ENCODE results near the gene UTP14C. TPM values are rescaled to one million over a fixed set of nuclear protein-coding genes. Genes with fewer than 3 reads are reported as not detected.
"Not testable (repeated sequence)": the region's sequence is repeated elsewhere in the genome, so short reads cannot be mapped to it uniquely, and the experiment has no call there.

The UTP14C gene, protein sequence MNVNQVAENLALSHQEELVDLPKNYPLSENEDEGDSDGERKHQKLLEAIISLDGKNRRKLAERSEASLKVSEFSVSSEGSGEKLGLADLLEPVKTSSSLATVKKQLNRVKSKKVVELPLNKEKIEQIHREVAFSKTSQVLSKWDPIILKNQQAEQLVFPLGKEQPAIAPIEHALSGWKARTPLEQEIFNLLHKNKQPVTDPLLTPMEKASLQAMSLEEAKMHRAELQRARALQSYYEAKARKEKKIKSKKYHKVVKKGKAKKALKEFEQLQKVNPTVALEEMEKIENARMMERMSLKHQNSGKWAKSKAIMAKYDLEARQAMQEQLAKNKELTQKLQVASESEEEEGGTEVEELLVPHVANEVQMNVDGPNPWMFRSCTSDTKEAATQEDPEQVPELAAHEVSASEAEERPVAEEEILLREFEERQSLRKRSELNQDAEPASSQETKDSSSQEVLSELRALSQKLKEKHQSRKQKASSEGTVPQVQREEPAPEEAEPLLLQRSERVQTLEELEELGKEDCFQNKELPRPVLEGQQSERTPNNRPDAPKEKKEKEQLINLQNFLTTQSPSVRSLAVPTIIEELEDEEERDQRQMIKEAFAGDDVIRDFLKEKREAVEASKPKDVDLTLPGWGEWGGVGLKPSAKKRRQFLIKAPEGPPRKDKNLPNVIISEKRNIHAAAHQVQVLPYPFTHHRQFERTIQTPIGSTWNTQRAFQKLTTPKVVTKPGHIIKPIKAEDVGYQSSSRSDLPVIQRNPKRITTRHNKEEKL
- 10 to 100 TPM in 1 of 2 experiments, 1 to 10 TPM in 1; 8.5 to 10.5 TPM for total RNA-seq

DNA sequence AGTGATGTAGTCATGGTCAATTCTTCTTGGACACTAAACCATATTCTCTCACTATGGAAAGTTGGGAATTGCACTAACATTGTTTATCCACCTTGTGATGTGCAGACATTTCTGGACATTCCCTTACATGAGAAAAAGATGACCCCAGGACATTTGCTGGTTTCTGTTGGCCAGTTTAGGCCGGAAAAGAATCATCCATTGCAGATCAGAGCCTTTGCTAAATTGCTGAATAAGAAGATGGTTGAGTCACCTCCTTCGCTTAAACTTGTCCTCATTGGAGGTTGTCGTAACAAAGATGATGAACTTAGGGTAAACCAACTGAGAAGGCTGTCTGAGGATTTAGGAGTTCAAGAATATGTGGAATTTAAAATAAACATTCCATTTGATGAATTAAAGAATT lies at the start of gene UTP14C:
TSS of gene UTP14C (plus strand) at position 211 of the 400 bp plus-strand sequence. CDS start 4,114 bp downstream, outside the sequence.
- DNase-seq: no peak
- Mint-ChIP-seq H3K27ac (no peak within 1 kb of the TSS), H3K4me1 (ENCODE audit: low read depth) (no peaks in the 10 kb centered on the region), H3K4me3 (no peak within 1 kb of the TSS), H3K36me3 (ENCODE audit: low read depth) (peaks cover 75% of the 10 kb centered on the region), H3K9me3 (ENCODE audit: insufficient read depth) (no peaks in the 10 kb centered on the region), H3K27me3 (ENCODE audit: low read depth) (no peaks in the 10 kb centered on the region)
- CTCF ChIA-PET: no interaction called here
- no peak for ATAC-seq
- POLR2A ChIA-PET: no interaction called here

DNA sequence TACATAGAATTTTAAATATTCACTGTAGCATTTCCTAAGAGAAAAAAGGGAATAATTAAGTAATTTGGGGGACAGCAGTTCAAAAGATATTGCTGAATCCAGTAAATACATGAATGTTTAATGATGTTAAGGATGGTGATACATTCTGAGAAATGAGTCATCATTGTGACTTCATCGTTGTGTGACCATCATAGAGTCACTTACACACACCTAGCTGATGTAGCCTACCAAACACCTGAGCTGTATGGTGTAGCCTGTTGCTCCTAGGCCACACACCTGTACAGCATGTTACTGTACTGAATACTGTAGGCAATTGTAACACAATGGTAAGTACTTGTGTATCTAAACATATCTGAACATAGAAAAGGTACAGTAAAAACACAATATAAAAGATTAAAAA lies 48.1 kb upstream of the UTP14C start:
- no peaks in the 10 kb centered on the region for H3K9me3 Mint-ChIP-seq (ENCODE audit: insufficient read depth)

DNA sequence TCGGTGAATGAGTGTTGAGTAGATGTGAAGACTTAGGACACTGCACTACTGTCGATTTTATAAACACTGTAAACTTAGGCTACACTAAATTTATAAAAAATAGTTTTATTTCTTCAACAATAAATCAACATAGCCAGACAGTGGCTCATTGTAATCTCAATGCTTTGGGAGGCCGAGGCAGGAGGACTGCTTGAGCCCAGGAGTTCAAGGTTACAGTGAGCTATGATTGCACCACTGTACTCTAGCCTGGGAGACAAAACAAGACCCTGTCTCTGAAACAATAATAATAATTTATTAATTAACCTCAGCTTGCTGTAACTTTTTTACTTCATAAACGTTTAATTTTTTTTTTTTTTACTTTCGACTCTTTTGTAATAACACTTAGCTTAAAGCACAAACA lies 47.6 kb upstream of the UTP14C start:
- H3K4me1 Mint-ChIP-seq (ENCODE audit: low read depth): no peaks in the 10 kb centered on the region
- no peak overlapping the region for H3K27ac Mint-ChIP-seq
- ATAC-seq: no peak
- H3K27me3 Mint-ChIP-seq (ENCODE audit: low read depth): no peaks in the 10 kb centered on the region
- DNase-seq: no peak
- no peaks in the 10 kb centered on the region for H3K9me3 Mint-ChIP-seq (ENCODE audit: insufficient read depth)
- no peaks in the 10 kb centered on the region for H3K36me3 Mint-ChIP-seq (ENCODE audit: low read depth)
- ChIA-PET POLR2A (no interaction called here), CTCF (no interaction called here)
- no peak overlapping the region for H3K4me3 Mint-ChIP-seq

More for the DNA sequence above, 48.1 kb upstream of the UTP14C start:
- H3K4me3 Mint-ChIP-seq: no peak overlapping the region
- ChIA-PET CTCF (interaction anchor here (0.9 kb wide), 1 partner anchor 11 kb away, joined by 3 read pairs; no protein-coding TSS in a partner anchor), POLR2A (no interaction called here)
- H3K4me1 Mint-ChIP-seq (ENCODE audit: low read depth): peaks cover 4% of the 10 kb centered on the region
- H3K27ac Mint-ChIP-seq: no peak overlapping the region
- H3K36me3 Mint-ChIP-seq (ENCODE audit: low read depth): no peaks in the 10 kb centered on the region
- DNase-seq (no peak), ATAC-seq (no peak)
- H3K27me3 Mint-ChIP-seq (ENCODE audit: low read depth): no peaks in the 10 kb centered on the region

DNA sequence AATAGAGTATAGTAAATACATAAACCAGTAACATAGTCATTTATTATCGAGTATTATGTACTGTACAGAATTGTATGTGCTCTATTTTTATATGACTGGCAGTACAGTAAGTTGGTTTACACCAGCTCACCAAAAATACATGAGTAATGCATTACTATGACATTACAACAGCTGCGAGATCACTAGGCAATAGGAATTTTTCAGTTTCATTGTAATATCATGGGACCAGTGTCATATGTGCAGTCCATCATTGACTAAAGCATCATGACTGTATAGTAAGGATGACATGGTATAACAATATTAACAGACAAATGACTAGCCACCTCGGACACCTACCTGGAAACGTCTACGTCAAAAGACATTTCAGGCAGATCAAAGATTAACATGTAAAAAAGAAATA lies 46.9 kb upstream of the UTP14C start:
- POLR2A ChIA-PET: no interaction called here
- H3K36me3 Mint-ChIP-seq (ENCODE audit: low read depth): no peaks in the 10 kb centered on the region
- no peaks in the 10 kb centered on the region for H3K27me3 Mint-ChIP-seq (ENCODE audit: low read depth)
- no peak for ATAC-seq
- no peaks in the 10 kb centered on the region for H3K9me3 Mint-ChIP-seq (ENCODE audit: insufficient read depth)
- CTCF ChIA-PET: interaction anchor here (1.2 kb wide), 1 partner anchor 12 kb away, joined by 3 read pairs; no protein-coding TSS in a partner anchor
- DNase-seq: no peak
- no peak overlapping the region for H3K27ac Mint-ChIP-seq
- no peak overlapping the region for H3K4me3 Mint-ChIP-seq
- H3K4me1 Mint-ChIP-seq (ENCODE audit: low read depth): no peaks in the 10 kb centered on the region

DNA sequence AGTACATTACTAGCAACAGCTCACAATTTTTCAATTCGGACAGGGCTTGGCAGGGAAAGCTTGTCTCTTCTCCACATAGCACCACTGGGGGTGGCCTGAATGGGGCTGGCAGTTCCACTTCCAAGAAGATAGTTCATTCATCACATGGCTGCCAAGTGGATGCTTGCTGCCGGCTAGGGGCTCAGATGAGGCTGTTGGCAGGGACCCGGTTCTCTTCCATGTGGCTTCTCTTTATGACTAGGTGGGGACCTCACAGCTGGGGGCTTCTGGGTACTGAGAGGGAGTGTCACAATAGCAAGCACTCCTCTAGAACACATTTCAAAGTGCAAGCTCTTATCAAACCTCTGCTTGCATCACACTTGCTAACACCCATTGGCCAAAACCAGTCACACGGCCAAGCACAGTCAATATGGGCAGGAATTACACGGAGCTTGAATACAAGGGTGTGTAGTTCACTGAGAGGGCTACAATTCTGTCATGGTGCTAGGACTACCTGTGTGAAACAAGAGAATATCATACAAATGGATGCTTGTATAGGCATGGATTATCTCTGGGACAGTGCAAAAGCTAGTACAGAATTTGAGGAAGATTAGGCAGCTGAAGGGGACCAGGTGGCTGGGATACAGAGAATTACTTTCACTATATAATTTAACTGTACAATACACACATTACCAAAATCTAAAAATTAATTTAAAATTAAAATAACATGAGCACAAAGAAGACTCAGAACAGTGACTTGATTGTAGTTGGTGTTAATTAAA lies 45.5 kb upstream of the UTP14C start:
- CTCF ChIA-PET: interaction anchor here (1.2 kb wide), 1 partner anchor 13 kb away, joined by 3 read pairs; no protein-coding TSS in a partner anchor
- no peaks in the 10 kb centered on the region for H3K27me3 Mint-ChIP-seq (ENCODE audit: low read depth)
- H3K36me3 Mint-ChIP-seq (ENCODE audit: low read depth): no peaks in the 10 kb centered on the region
- POLR2A ChIA-PET: interaction anchor here (0.6 kb wide), 1 partner anchor 21 kb away, joined by 3 read pairs; no protein-coding TSS in a partner anchor
- H3K4me1 Mint-ChIP-seq (ENCODE audit: low read depth): no peaks in the 10 kb centered on the region
- DNase-seq: no peak
- H3K27ac Mint-ChIP-seq: no peak overlapping the region
- no peak for ATAC-seq
- no peaks in the 10 kb centered on the region for H3K9me3 Mint-ChIP-seq (ENCODE audit: insufficient read depth)
- H3K4me3 Mint-ChIP-seq: no peak overlapping the region

DNA sequence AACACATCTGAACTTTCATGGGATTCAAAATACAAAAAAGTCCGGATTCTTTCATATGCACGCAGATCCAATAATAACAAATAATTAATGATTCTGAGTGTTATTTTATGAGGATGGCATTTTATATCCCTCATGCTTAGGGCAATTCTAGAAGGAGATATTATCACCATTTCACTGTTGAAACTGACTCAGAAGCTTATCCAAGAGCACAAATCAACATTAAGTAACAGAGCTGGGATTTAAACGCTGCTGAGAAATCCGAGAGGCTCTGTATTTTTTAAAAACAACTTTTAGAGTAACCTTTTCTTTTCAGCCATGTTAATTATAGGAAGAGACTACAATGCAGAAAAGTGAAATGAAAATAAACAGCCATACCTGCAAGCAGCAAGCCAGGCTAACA lies 43.6 kb upstream of the UTP14C start:
- ChIA-PET POLR2A (no interaction called here), CTCF (no interaction called here)
- no peak overlapping the region for H3K27ac Mint-ChIP-seq
- ATAC-seq (no peak), DNase-seq (no peak)
- H3K9me3 Mint-ChIP-seq (ENCODE audit: insufficient read depth): no peaks in the 10 kb centered on the region
- H3K27me3 Mint-ChIP-seq (ENCODE audit: low read depth): peaks cover 16% of the 10 kb centered on the region
- H3K4me3 Mint-ChIP-seq: no peak overlapping the region
- no peaks in the 10 kb centered on the region for H3K36me3 Mint-ChIP-seq (ENCODE audit: low read depth)
- H3K4me1 Mint-ChIP-seq (ENCODE audit: low read depth): no peaks in the 10 kb centered on the region

DNA sequence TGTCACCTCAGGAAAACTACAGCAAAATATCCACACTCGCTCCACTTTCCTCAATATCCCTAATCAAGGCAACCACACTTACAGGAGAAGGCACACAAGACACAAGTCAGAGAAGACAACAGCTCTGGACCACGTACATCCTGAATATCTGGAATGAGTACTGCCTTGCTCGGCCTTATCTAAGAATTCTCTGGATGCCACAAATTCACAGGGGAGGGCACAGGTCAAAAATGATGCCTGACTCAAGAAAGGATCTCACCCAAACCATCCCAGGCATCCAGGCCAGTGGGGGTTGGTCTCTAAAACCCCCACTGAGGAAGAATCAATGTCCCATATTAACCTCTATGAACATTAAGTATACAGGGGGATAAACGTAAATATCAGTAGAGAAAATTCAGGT lies 43.1 kb upstream of the UTP14C start:
- POLR2A ChIA-PET: no interaction called here
- Mint-ChIP-seq H3K27ac (no peak overlapping the region), H3K4me3 (no peak overlapping the region), H3K36me3 (ENCODE audit: low read depth) (no peaks in the 10 kb centered on the region), H3K27me3 (ENCODE audit: low read depth) (peaks cover 19% of the 10 kb centered on the region), H3K9me3 (ENCODE audit: insufficient read depth) (no peaks in the 10 kb centered on the region), H3K4me1 (ENCODE audit: low read depth) (no peaks in the 10 kb centered on the region)
- ATAC-seq: no peak
- no peak for DNase-seq
- CTCF ChIA-PET: no interaction called here

DNA sequence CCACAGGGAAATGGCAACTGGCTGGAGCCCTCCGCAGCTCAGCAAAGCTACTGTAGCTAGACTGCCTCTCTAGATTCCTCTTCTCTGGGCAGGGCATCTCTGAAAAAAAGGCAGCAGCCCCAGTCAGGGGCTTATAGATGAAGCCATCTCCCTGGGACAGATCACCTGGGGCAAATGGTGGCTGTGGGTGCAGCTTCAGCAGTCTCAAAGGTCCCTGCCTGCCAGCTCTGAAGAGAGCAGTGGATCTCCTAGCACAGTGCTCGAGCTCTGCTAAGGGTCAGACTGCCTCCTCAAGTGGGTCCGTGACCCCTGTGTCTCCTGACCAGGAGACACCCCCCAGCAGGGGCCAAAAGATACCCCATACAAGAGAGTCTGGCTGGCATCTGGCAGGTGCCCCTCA lies 41.2 kb upstream of the UTP14C start:
- H3K4me3 Mint-ChIP-seq; H3K36me3 Mint-ChIP-seq (ENCODE audit: low read depth); H3K9me3 Mint-ChIP-seq (ENCODE audit: insufficient read depth); CTCF ChIA-PET; ATAC-seq; DNase-seq; H3K27ac Mint-ChIP-seq; POLR2A ChIA-PET; H3K4me1 Mint-ChIP-seq (ENCODE audit: low read depth): not testable (repeated sequence)
- peaks cover 33% of the 10 kb centered on the region for H3K27me3 Mint-ChIP-seq (ENCODE audit: low read depth)

DNA sequence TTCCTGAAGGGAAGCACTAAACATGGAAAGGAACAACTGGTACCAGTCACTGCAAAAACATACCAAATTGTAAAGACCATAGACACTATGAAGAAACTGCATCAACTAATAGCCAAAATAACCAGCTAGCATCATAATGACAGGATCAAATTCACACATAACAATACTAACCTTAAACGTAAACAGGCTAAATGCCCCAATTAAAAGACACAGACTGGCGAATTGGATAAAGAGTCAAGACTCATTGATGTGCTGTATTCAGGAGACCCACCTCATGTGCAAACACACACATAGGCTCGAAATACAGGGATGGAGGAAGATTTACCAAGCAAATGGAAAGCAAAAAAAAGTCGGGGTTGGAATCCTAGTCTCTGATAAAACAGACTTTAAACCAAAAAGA lies 39.6 kb upstream of the UTP14C start:
- H3K4me1 Mint-ChIP-seq (ENCODE audit: low read depth); H3K36me3 Mint-ChIP-seq (ENCODE audit: low read depth): not testable (repeated sequence)

DNA sequence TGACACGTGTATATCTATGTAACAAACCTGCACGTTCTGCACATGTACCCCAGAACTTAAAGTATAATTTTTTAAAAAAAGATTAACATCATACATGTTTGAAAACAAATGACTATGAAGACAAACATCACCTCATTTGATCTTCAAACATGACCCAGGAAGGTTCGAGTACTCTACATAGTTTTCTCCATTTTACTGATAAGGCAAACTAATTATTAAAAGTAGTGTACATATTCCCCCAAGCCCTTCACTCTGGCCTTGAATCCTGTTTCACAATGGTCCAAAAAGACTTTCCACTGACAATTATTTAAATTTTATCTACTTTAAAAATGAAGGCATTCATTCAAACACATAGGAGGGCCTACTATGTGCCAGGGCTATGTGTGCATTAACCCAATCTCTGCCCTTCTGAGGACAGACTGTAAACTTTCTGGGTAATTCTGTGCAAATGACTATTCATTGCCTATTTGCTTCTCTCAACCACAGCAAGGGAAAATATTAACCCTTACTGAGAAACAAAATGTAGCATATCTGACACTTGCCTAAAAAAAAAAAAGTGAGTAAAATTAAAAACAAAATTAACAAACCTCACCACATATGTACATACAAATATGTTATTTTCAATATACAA lies 35.4 kb upstream of the UTP14C start:
- Mint-ChIP-seq H3K36me3 (ENCODE audit: low read depth) (no peaks in the 10 kb centered on the region), H3K27ac (no peak overlapping the region), H3K9me3 (ENCODE audit: insufficient read depth) (no peaks in the 10 kb centered on the region), H3K27me3 (ENCODE audit: low read depth) (peaks cover 34% of the 10 kb centered on the region), H3K4me3 (no peak overlapping the region), H3K4me1 (ENCODE audit: low read depth) (no peaks in the 10 kb centered on the region)
- POLR2A ChIA-PET: no interaction called here
- ATAC-seq (no peak), DNase-seq (no peak)
- CTCF ChIA-PET: no interaction called here

More for the DNA sequence above, 39.6 kb upstream of the UTP14C start:
- peaks cover 35% of the 10 kb centered on the region for H3K27me3 Mint-ChIP-seq (ENCODE audit: low read depth)
- POLR2A ChIA-PET; DNase-seq; ATAC-seq; CTCF ChIA-PET; H3K27ac Mint-ChIP-seq; H3K9me3 Mint-ChIP-seq (ENCODE audit: insufficient read depth); H3K4me3 Mint-ChIP-seq: not testable (repeated sequence)

DNA sequence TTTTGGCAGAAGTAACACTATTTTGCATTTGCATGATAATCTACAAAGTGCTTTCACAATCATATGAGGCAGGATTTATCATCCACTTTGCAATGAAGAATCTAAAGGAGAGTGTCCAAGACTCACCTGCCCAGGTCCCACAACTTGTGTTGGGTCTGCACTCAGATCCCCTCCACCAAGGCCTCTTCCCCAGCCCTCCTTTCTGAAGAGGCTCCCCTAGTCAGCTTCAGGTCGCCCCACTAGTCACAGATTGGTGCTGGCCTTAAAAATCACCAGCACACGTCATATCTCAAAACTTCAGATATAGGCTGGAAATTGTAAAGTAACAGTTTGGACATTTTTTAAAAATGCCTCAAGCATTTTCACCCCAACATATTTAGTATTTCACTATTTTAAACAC lies 30.8 kb upstream of the UTP14C start:
- CTCF ChIA-PET: no interaction called here
- no peaks in the 10 kb centered on the region for H3K36me3 Mint-ChIP-seq (ENCODE audit: low read depth)
- DNase-seq: no peak
- peaks cover 6% of the 10 kb centered on the region for H3K4me1 Mint-ChIP-seq (ENCODE audit: low read depth)
- ATAC-seq: no peak
- H3K27ac Mint-ChIP-seq: no peak overlapping the region
- no peak overlapping the region for H3K4me3 Mint-ChIP-seq
- H3K9me3 Mint-ChIP-seq (ENCODE audit: insufficient read depth): no peaks in the 10 kb centered on the region
- H3K27me3 Mint-ChIP-seq (ENCODE audit: low read depth): peaks cover 16% of the 10 kb centered on the region
- POLR2A ChIA-PET: no interaction called here
